ENCODE measurements around the gene ATXN10. TPM values are rescaled to one million over a fixed set of nuclear protein-coding genes. Genes with fewer than 3 reads are reported as not detected.

ATXN10 gene
- total and polyA plus RNA-seq, 2 experiments from 2014 or later, result 109 to 216 TPM

- Histone ChIP-seq H3K9me3 (ENCODE audit: low read depth) (no peaks in the 10 kb centered on the region), H3K36me3 (ENCODE audit: low read depth) (no peaks in the 10 kb centered on the region), H3K27ac (no peak overlapping the region), H3K9ac (no peak overlapping the region), H3K4me2 (ENCODE audit: unreplicated experiment) (no peak overlapping the region), H4K20me1 (ENCODE audit: insufficient read depth) (no peaks in the 10 kb centered on the region), H3K79me2 (ENCODE audit: insufficient read depth) (no peaks in the 10 kb centered on the region), H3K9me2 (ENCODE audit: insufficient read depth) (no peaks in the 10 kb centered on the region), H2AFZ (no peak overlapping the region), H3K27me3 (replicated peaks; ENCODE audit: insufficient read depth) (peaks cover 59% of the 10 kb centered on the region), H3K4me3 (no peak overlapping the region), H3K4me1 (ENCODE audit: insufficient read depth) (no peaks in the 10 kb centered on the region), H3F3A (ENCODE audit: insufficient read depth) (no peaks in the 10 kb centered on the region)
- WGBS, 2 experiments (ENCODE audit: low coverage in 1 of 2, low lambda C conversion rate in 2 of 2, missing lambda C conversion rate in 2 of 2), result 55 to 56% methylated on average over 6 of the region's 6 CpGs
- in situ Hi-C loops (cut with MboI), result no loop called here
- TF ChIP-seq EZH2 (IDR thresholded peaks at IDR 0.05; ENCODE audit: insufficient read depth, poor library complexity, severe bottlenecking) (no peak), EZH2phosphoT487 (IDR thresholded peaks at IDR 0.05; ENCODE audit: insufficient read depth, low read depth) (no peak)
- no peak for DNase-seq
These were observed 207.9 kb downstream of the ATXN10 start for GRCh38 chr22:45879552-45879949.

- no peak overlapping the region for H3K27ac ChIP-seq
- H4K20me1 ChIP-seq (ENCODE audit: insufficient read depth), result no peaks in the 10 kb centered on the region
- H3K36me3 ChIP-seq (ENCODE audit: low read depth), result no peaks in the 10 kb centered on the region
- peak overlapping the region; percentile 33; the same call in 1 of the 2 replicates for H3K4me3 ChIP-seq
- DNase-seq, result no peak
- 28 to 29% methylated on average over 22 of the region's 22 CpGs for WGBS, 2 experiments (ENCODE audit: low coverage in 1 of 2, low lambda C conversion rate in 2 of 2, missing lambda C conversion rate in 2 of 2)
- H3K9me3 ChIP-seq (ENCODE audit: low read depth), result no peaks in the 10 kb centered on the region
- no peaks in the 10 kb centered on the region for H3K9me2 ChIP-seq (ENCODE audit: insufficient read depth)
- no peaks in the 10 kb centered on the region for H3F3A ChIP-seq (ENCODE audit: insufficient read depth)
- TF ChIP-seq EZH2 (IDR thresholded peaks at IDR 0.05; ENCODE audit: insufficient read depth, poor library complexity, severe bottlenecking) (no peak), EZH2phosphoT487 (IDR thresholded peaks at IDR 0.05; ENCODE audit: insufficient read depth, low read depth) (0 out of 2 replicates have a peak, but pooled peaks have one; percentile 25)
- no peak overlapping the region for H2AFZ ChIP-seq
- no peaks in the 10 kb centered on the region for H3K79me2 ChIP-seq (ENCODE audit: insufficient read depth)
- peaks cover 54% of the 10 kb centered on the region for H3K27me3 ChIP-seq (replicated peaks; ENCODE audit: insufficient read depth)
- H3K4me2 ChIP-seq (ENCODE audit: unreplicated experiment), result no peak overlapping the region
- H3K4me1 ChIP-seq (ENCODE audit: insufficient read depth), result no peaks in the 10 kb centered on the region
- H3K9ac ChIP-seq, result no peak overlapping the region
- in situ Hi-C loops (cut with MboI), result no loop called here
These were observed 208.6 kb downstream of the ATXN10 start for GRCh38 chr22:45880091-45880715.

- Histone ChIP-seq H3K4me1 (ENCODE audit: insufficient read depth) (no peaks in the 10 kb centered on the region), H3K9me3 (ENCODE audit: low read depth) (no peaks in the 10 kb centered on the region), H3K9me2 (ENCODE audit: insufficient read depth) (no peaks in the 10 kb centered on the region), H3K4me2 (ENCODE audit: unreplicated experiment) (no peak overlapping the region), H3K9ac (no peak overlapping the region), H3K36me3 (ENCODE audit: low read depth) (no peaks in the 10 kb centered on the region), H3F3A (ENCODE audit: insufficient read depth) (no peaks in the 10 kb centered on the region), H3K4me3 (peak overlapping the region; percentile 33; the same call in 1 of the 2 replicates), H3K79me2 (ENCODE audit: insufficient read depth) (no peaks in the 10 kb centered on the region), H3K27ac (no peak overlapping the region), H3K27me3 (replicated peaks; ENCODE audit: insufficient read depth) (peaks cover 53% of the 10 kb centered on the region), H2AFZ (no peak overlapping the region), H4K20me1 (ENCODE audit: insufficient read depth) (no peaks in the 10 kb centered on the region)
- TF ChIP-seq EZH2phosphoT487 (IDR thresholded peaks at IDR 0.05; ENCODE audit: insufficient read depth, low read depth) (no peak), EZH2 (IDR thresholded peaks at IDR 0.05; ENCODE audit: insufficient read depth, poor library complexity, severe bottlenecking) (peak; percentile 58)
- peak; percentile 42 for DNase-seq
- WGBS, 2 experiments (ENCODE audit: low coverage in 1 of 2, low lambda C conversion rate in 2 of 2, missing lambda C conversion rate in 2 of 2), result 12 to 16% methylated on average over 34 to 46 of the region's 49 CpGs
- in situ Hi-C loops (cut with MboI), result no loop called here
These were observed 209.3 kb downstream of the ATXN10 start for GRCh38 chr22:45880716-45881523.

- DNase-seq, result no peak
- Histone ChIP-seq H3K4me1 (ENCODE audit: insufficient read depth) (no peaks in the 10 kb centered on the region), H3F3A (ENCODE audit: insufficient read depth) (no peaks in the 10 kb centered on the region), H3K27ac (no peak overlapping the region), H3K9ac (no peak overlapping the region), H2AFZ (no peak overlapping the region), H3K4me3 (no peak overlapping the region), H3K27me3 (replicated peaks; ENCODE audit: insufficient read depth) (peaks cover 53% of the 10 kb centered on the region), H4K20me1 (ENCODE audit: insufficient read depth) (no peaks in the 10 kb centered on the region), H3K36me3 (ENCODE audit: low read depth) (no peaks in the 10 kb centered on the region), H3K9me3 (ENCODE audit: low read depth) (no peaks in the 10 kb centered on the region), H3K79me2 (ENCODE audit: insufficient read depth) (no peaks in the 10 kb centered on the region), H3K4me2 (ENCODE audit: unreplicated experiment) (no peak overlapping the region), H3K9me2 (ENCODE audit: insufficient read depth) (no peaks in the 10 kb centered on the region)
- in situ Hi-C loops (cut with MboI), result no loop called here
- 75 to 77% methylated on average over 8 of the region's 8 CpGs for WGBS, 2 experiments (ENCODE audit: low coverage in 1 of 2, low lambda C conversion rate in 2 of 2, missing lambda C conversion rate in 2 of 2)
- TF ChIP-seq EZH2 (IDR thresholded peaks at IDR 0.05; ENCODE audit: insufficient read depth, poor library complexity, severe bottlenecking) (no peak), EZH2phosphoT487 (IDR thresholded peaks at IDR 0.05; ENCODE audit: insufficient read depth, low read depth) (no peak)
These were observed 209.9 kb downstream of the ATXN10 start for GRCh38 chr22:45881524-45881875.
